Stimulated activated CD4-positive, alpha-beta T cell treated with anti-CD3 and anti-CD28 coated beads, Interleukin-4, amount 100 ng/mL, for 24 hours (primary cell): ENCODE results near the gene PREX1.
"Not testable (repeated sequence)": the region's sequence is repeated elsewhere in the genome, so short reads cannot be mapped to it uniquely, and the experiment has no call there.

ENCODE experiments used
- DNase-seq: peaks from one replicate; pipeline ENCODE4 v3.0.0-alpha.2; 2020

The PREX1 gene, protein sequence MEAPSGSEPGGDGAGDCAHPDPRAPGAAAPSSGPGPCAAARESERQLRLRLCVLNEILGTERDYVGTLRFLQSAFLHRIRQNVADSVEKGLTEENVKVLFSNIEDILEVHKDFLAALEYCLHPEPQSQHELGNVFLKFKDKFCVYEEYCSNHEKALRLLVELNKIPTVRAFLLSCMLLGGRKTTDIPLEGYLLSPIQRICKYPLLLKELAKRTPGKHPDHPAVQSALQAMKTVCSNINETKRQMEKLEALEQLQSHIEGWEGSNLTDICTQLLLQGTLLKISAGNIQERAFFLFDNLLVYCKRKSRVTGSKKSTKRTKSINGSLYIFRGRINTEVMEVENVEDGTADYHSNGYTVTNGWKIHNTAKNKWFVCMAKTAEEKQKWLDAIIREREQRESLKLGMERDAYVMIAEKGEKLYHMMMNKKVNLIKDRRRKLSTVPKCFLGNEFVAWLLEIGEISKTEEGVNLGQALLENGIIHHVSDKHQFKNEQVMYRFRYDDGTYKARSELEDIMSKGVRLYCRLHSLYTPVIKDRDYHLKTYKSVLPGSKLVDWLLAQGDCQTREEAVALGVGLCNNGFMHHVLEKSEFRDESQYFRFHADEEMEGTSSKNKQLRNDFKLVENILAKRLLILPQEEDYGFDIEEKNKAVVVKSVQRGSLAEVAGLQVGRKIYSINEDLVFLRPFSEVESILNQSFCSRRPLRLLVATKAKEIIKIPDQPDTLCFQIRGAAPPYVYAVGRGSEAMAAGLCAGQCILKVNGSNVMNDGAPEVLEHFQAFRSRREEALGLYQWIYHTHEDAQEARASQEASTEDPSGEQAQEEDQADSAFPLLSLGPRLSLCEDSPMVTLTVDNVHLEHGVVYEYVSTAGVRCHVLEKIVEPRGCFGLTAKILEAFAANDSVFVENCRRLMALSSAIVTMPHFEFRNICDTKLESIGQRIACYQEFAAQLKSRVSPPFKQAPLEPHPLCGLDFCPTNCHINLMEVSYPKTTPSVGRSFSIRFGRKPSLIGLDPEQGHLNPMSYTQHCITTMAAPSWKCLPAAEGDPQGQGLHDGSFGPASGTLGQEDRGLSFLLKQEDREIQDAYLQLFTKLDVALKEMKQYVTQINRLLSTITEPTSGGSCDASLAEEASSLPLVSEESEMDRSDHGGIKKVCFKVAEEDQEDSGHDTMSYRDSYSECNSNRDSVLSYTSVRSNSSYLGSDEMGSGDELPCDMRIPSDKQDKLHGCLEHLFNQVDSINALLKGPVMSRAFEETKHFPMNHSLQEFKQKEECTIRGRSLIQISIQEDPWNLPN (N-terminal part only)

DNA sequence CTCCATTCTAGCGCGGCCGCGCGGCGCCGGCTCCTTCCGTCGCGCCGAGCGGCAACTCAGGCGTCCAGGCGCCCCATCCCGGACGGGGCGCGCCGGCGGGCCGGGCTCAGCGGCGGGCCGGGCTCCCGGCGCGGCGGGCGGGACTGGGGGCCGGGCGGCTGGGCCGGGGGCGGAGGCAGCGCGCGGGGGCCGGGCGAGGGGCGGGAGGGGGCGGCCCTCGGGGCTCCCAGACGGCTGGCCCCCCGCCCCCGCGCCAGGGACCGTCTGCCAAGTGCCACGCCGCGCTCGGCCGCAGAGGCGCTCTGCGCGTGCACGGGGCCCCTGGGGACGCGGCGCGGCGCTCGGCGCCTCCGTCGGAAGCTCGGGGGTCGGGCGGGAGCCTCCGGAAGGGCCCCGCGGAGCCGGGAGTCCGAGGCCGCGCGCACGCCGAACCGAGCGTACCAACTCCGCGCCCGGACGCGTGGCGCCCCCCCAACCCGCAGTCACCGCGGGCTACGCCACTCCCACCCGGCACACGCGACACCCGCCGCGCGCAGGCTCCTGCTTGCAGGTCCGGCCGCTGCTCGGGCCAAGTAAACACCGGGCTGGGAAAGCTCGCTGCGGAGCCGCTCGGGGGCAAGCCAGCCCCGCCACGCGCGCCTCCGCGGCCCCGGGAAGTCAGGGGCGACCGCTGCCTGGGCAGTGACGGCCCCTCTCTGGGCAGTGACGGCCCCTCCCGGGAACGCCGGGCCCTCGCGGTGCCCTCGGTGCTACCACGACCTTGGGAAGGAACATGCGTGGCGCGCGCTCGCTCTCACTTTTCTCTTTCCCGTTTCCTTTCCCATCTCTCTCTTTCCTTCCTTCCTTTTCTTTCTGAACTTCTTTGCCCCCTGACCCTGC is at the start of gene PREX1:
Gene PREX1, minus strand, starts transcription at position 145 of the 879 bp plus-strand sequence. Its CDS starts 139 bp downstream, at position 6.
- DNase-seq = peak; percentile 73

GRCh38 chr20:48877304-48877703 is 49.5 kb upstream of the PREX1 start:
- DNase-seq = no peak

DNA sequence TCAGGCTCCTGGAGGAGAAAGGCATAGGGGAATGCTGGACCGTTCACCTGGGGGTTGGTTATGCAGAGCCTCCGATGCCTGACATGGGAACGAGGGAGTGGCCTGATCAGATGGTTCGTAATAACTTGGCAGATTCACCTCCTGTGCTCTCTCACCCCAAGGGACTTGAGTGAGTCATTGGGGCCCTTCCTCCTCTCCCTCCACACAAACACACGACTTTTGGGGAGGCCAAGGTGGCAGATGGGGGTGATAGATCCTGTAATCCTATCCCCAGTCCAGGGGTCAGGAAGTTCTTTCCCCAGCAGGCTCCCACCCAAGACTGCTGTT is 48.1 kb upstream of the PREX1 start:
- no peak for DNase-seq

- DNase-seq = no peak
Observed at GRCh38 chr20:48875233-48875913, 47.6 kb upstream of the PREX1 start.

- DNase-seq = not testable (repeated sequence)
Observed at GRCh38 chr20:48869442-48869841, 41.6 kb upstream of the PREX1 start.

- DNase-seq = no peak
Observed at GRCh38 chr20:48866936-48867335, 39.1 kb upstream of the PREX1 start.

GRCh38 chr20:48864738-48865318 is 37.0 kb upstream of the PREX1 start:
- DNase-seq = no peak

- no peak for DNase-seq
Observed at GRCh38 chr20:48864254-48864653, 36.5 kb upstream of the PREX1 start.

DNA sequence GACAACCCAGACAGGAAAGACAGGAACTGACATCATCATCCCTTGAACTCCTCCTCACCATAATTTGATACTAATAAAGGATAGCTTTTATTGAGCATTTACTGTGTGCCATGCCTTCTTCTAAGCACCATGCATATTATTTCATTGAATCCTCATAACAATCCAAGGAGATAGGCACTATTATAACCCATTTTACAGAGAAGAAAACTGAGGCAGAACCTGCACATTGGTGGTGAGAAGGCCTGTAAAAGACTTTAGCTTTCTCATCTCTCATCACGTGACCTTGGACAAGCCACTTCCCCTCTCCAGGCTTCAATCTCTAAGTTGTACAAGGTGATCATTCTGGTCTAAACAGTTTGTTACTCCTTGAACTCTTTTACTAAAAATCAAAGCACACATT is 34.5 kb upstream of the PREX1 start:
- DNase-seq = no peak

- DNase-seq = no peak
Observed at GRCh38 chr20:48861444-48861843, 33.6 kb upstream of the PREX1 start.

- DNase-seq = no peak
Observed at GRCh38 chr20:48858075-48858790, 30.4 kb upstream of the PREX1 start.

GRCh38 chr20:48856130-48856529 is 28.3 kb upstream of the PREX1 start:
- DNase-seq = no peak

DNA sequence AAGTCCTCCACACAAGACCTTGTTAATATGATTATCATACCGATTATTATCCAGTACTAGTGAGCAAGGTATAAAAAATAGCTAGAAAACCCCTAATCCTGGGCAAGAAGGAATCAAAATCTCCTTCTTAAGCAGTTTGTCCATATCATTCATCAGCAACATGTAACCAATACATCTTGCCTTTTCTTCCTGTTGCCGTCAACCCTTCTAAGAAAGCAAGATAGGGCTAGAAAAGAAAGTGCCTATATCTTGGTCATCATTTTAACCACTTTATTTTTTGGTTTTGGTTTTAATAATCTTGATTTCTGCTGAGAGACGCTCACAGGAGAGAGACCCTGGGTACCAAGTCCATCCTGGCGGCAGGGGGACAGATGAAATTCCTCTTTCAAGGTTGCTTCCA is 27.2 kb upstream of the PREX1 start:
- no peak for DNase-seq

GRCh38 chr20:48852609-48853008 is 24.8 kb upstream of the PREX1 start:
- DNase-seq = no peak

DNA sequence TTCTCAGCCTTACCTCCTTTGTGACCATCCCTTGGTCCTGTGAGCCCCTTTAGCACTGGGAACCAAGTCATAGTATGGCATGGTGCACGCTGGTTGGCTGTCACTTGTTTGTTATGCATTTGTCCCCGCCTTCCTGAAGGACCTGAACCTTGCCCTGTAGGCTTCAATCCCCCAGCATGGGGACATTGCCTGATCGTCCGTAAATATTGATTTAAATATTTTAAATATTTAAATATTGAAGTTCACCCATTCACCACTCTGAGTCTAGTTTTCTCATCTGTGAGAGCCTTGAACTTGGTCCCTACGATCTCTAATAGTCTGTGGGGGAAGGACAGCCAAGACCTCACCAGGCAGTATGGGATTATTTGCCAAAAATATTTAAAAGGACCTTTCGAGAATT is 23.8 kb upstream of the PREX1 start:
- no peak for DNase-seq

- no peak for DNase-seq
Observed at GRCh38 chr20:48850977-48851299, 23.1 kb upstream of the PREX1 start.

DNA sequence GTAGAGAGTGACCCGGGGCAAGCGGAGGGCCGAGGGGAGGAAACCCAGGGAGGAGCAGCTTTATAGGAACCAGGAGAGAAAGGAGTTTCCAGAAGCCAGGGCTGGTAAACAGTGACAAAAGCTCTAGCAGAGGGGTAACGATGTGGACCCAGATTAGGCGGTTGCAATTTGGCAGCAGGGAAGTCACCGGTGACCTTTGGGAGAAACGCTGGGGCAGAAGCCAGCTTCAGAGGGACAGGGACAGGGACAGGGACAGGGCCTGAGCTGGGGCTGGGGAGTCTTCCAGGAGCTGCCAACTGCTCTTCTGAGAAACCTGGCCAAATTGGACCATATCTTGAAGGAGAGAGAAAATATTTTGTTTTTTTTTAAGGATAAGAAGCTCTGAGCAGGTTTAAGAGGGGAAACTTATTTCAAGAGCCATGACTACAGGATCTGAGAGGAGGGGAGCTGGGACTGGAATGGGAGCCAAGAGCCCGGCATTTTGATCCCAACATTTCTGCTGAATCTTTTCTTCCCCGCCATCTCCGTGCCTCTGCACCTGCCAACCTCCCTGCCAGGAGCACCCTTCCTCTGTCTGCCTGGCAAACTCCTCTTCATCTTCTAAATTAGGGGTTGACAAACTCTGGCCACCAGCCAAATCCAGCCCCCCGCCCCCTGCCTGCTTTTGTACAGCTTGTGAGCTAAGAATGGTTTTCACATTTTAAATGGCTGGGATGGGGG is 22.6 kb upstream of the PREX1 start:
- no peak for DNase-seq

DNA sequence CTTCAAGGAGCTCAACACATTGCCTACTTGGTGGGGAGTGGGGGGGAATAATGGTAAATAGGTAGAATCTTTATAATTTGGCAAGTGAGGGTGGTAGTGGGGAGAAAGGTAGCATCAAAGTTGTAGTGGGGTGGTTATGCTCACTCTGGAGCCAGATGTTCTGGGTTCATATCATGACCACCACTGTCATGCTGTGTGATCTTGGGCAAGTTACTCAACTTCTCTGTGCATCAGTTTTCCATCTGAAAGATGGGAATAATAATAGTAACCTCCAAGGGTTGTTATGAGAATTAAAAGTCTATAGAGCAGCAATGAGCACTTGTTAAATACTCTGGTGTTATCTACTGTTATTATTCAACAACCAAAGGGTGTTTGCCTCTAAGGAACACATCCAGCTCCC is 22.0 kb upstream of the PREX1 start:
- no peak for DNase-seq

DNA sequence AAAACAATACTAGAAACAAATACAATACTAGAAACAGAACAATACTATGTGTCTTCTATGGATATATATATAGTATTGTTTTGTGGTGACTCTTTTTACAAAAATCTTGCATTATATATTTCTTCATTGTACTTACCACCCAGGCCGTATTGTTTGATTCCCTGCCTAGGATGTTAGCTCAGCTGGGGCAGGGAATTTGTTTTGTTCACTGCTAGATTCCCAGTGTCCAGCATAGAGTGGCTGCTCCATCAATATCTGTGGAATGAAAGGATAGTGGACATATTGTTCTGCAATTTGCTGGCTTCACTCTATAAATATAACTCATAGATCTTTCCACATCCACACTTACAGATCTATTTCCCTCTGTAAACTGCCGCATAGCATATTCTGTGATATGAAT is 21.5 kb upstream of the PREX1 start:
- DNase-seq = no peak
